ENCODE data around the gene AGXT2.

DNA sequence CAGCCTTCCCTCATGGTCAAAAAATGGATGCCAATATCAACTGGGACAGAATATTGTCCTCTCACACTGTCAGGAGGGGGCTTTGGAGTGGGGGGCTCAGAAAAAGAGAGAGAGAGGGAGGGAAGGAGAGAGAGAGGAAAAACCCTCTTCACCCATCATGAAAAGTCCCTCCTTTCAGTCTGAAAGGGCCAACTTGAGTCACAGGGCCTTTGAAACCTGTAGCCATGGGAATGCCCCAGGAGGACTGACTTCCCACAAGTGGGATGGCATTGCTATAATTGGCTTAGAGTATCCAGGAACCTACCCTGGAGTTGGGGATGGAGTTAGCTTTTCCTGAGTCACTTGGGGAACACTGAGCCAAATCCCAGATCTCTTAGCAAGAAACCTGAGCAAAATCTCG lies 77.2 kb downstream of the AGXT2 start:
- no peak for TF ChIP-seq SRF (IDR thresholded peaks at IDR 0.05; ENCODE audit: low read depth, low read length)
- no peak for TF ChIP-seq SIX4 (CRISPR knock-in tag; IDR thresholded peaks at IDR 0.05)
- TF ChIP-seq, protein P1, sequence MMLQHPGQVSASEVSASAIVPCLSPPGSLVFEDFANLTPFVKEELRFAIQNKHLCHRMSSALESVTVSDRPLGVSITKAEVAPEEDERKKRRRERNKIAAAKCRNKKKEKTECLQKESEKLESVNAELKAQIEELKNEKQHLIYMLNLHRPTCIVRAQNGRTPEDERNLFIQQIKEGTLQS (CRISPR knock-in tag; IDR thresholded peaks at IDR 0.05), result no peak
- TF ChIP-seq, protein P2, sequence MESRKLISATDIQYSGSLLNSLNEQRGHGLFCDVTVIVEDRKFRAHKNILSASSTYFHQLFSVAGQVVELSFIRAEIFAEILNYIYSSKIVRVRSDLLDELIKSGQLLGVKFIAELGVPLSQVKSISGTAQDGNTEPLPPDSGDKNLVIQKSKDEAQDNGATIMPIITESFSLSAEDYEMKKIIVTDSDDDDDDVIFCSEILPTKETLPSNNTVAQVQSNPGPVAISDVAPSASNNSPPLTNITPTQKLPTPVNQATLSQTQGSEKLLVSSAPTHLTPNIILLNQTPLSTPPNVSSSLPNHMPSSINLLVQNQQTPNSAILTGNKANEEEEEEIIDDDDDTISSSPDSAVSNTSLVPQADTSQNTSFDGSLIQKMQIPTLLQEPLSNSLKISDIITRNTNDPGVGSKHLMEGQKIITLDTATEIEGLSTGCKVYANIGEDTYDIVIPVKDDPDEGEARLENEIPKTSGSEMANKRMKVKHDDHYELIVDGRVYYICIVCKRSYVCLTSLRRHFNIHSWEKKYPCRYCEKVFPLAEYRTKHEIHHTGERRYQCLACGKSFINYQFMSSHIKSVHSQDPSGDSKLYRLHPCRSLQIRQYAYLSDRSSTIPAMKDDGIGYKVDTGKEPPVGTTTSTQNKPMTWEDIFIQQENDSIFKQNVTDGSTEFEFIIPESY (CRISPR knock-in tag; IDR thresholded peaks at IDR 0.05), result no peak
- TF ChIP-seq EHMT2 (IDR thresholded peaks at IDR 0.05; ENCODE audit: borderline replicate concordance, low read depth, low read length), result no peak
- no peak for TF ChIP-seq ZNF337 (CRISPR knock-in tag; IDR thresholded peaks at IDR 0.05; ENCODE audit: borderline replicate concordance, low read depth)
- TF ChIP-seq NFRKB (IDR thresholded peaks at IDR 0.05), result no peak
- TF ChIP-seq ZFP36 (IDR thresholded peaks at IDR 0.05; ENCODE audit: borderline replicate concordance, low read depth, low read length, partially characterized antibody), result no peak
- TF ChIP-seq ZNF562 (CRISPR knock-in tag; IDR thresholded peaks at IDR 0.05; ENCODE audit: borderline replicate concordance), result no peak
